LHCN-M2 (cell line): ENCODE results near the gene IRX6. TPM values are rescaled to one million over a fixed set of nuclear protein-coding genes. Genes with fewer than 3 reads are reported as not detected.

Source experiments
- DNase-seq: peaks from one replicate; pipeline ENCODE4 v3.0.0-alpha.2; 2012; ENCODE audit warnings: low read depth
- total RNA-seq: library from RNA; depleted of rRNA; stranded (reverse); fragments of >200 nt; gene quantifications from 2 replicates; pipeline ENCODE4 v1.2.3, GENCODE V29; 2014

Gene IRX6
- total RNA-seq, 1 experiment from 2014 or later: 0.06 TPM

DNA sequence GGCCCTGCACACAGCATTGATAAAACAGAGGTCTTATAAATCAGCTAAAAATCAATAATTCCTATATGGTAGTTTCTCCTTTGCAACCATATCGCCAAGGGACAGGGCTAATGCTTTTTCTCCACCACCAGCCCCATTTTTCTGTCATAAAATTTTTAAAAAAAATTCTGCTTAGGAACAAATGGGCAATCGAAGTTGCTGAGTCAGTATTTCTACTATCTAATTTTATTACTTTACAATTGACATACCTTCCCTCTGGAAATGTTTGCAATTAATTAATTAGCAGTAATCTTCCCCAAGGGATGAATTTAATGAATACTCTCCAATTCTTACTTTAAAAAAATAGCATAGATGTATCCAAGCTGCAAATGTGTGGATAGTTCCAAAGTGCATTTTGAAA lies 1.7 kb upstream of the IRX6 start:
- DNase-seq: no peak

GRCh38 chr16:55324285-55325079 lies 479 bp downstream of the IRX6 start:
- DNase-seq: peak; percentile 12

DNA sequence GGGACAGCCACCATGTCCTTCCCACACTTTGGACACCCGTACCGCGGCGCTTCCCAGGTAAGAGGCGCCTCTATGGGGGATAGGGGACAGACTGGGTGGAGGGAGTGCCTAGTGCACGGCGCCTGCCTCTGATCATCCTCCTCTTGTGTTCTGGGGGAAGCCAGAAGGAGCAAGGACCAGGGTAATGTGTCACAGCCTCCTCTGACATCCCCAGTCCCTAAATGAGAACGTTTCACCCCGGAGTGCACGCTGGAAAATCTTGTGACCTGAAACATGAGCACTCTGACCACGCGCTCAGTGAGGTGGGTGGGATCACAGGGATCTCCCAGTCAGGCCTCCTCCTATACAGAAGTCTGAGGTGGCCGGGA lies 1.1 kb downstream of the IRX6 start:
- DNase-seq: no peak

GRCh38 chr16:55325458-55326109 lies 1.6 kb downstream of the IRX6 start:
- DNase-seq: no peak

GRCh38 chr16:55326261-55327092 lies 2.5 kb downstream of the IRX6 start:
- DNase-seq: no peak

- DNase-seq: no peak
Observed at GRCh38 chr16:55328611-55329569, 4.9 kb downstream of the IRX6 start.

GRCh38 chr16:55329791-55330428 lies 5.9 kb downstream of the IRX6 start:
- no peak for DNase-seq

DNA sequence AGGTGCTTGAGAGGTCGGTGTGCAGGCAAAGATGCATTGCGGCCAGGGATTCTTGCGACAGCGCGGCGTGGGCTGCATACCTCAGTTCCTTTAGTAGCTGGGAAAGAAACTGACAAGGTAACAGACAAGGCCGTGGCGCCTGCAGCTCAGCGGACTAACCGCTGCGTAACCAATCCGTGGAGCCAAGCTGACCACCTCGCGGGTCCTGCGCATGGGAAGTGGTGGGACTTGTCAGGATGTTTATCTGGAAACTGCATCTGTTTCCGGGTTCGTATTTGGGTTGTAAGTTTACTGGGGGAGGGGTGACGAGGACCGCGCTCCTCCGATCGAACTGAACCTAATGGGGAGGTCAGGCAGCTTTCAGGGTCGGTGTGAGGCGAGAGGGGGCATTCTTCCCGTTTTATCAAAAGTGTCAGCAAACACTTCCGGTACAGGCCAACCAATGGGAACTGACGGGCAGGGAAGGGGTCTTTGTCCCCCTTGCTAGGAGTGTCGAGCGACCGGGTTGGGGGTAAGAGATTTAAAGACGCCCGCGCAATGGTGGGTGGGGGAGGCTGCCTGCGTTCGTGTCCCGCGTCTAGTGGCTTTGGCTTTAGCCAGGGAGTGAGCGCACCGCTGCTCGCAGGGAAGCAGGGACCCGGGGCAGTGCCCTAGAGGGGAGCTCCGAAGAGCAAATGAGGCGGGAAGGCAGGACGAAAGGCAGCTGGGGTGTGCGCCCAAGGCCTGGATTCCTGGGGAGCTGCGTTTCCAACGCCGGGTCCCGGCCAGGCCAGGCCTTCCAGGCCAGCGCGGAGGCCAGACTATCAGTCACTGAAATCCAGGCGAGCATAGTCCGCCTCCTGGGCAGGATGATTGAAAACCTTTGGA lies 7.0 kb downstream of the IRX6 start:
- no peak for DNase-seq

DNA sequence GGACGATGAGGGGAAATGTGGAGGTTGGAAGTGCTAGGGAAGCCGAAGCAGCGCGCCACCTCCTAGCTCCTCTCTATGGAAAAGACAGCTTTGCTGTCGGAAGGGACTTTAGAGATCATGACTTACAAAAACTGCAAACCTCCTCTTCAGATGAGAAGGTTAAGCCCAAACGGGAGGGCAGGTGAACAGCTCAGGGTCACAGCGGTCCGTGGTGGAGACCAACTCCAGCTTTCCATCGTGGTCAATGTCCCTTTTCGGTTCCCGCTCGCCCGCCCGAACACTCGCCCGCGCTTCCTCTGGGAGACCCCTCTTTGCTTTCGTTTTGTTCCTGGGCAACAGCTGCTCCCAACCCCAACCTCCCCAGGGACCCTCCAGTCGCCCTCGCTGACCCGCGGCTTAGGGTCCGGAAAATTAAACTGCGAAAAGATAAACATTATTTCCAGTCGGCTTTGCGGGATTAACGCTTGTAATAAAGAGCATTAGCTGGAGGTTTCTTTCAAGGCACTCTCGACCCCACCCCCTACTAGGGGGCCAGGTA lies 7.7 kb downstream of the IRX6 start:
- no peak for DNase-seq

- no peak for DNase-seq
Observed at GRCh38 chr16:55333684-55334083, 9.7 kb downstream of the IRX6 start.

DNA sequence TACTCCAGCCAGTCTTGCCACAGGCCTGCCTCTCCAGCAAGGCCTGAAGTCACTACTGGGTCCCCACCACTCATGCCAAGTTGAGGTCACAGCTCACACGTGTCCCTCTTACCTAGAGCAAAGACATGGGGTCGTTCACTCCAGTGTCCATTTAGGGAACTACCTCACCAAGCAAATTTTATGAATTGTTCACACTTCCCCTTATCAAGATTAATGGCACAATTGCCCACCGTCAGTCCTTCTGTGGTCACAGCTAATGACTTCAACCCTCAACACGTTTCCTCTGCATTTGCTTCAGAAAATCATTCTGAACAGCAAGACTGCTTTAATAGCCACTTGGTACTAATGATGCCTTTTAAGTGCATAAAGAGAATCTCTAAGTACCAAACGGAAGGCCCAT lies 14.6 kb downstream of the IRX6 start:
- DNase-seq: no peak

GRCh38 chr16:55340445-55340844 lies 16.4 kb downstream of the IRX6 start:
- no peak for DNase-seq

- no peak for DNase-seq
Observed at GRCh38 chr16:55341681-55342080, 17.7 kb downstream of the IRX6 start.

GRCh38 chr16:55346475-55346874 lies 22.5 kb downstream of the IRX6 start:
- DNase-seq: no peak

- peak; percentile 11 for DNase-seq
Observed at GRCh38 chr16:55349867-55350266, 25.9 kb downstream of the IRX6 start.

GRCh38 chr16:55350984-55351383 lies 27.0 kb downstream of the IRX6 start:
- DNase-seq: no peak

- DNase-seq: no peak
Observed at GRCh38 chr16:55351936-55352335, 27.9 kb downstream of the IRX6 start.

- no peak for DNase-seq
Observed at GRCh38 chr16:55357241-55357640, 33.2 kb downstream of the IRX6 start.

DNA sequence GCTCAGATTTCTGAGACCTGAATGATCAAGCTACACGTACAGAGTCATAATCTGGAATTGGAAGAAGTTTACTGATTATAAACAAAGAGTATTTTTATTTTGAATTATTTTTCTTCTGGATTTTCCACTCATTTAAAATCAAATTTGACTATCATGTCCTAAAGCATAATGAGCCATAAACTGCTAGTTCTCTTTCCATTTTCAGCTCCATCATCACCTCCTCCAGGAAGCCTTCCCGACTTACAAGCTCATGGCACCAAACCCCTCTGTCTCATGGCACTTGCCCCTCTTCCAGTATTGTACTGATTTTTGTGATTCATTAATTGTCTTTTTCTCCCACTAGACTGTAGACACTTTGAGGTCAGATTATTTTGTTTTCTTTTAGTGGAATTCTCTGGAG lies 35.9 kb downstream of the IRX6 start:
- no peak for DNase-seq
